Right lobe of liver (tissue), 6 donors: ENCODE results near the gene TBK1. TPM values are rescaled to one million over a fixed set of nuclear protein-coding genes. Genes with fewer than 3 reads are reported as not detected.
"Not testable (repeated sequence)": the region's sequence is repeated elsewhere in the genome, so short reads cannot be mapped to it uniquely, and the experiment has no call there.

Experiments used
- ATAC-seq, 4 donors: fragments of 200-7000 bp; cut with Tn5 transposase; one replicate each; pipeline ENCODE4 v1.9.1; 2020; ENCODE audit warnings: mild to moderate bottlenecking in 4 of 4, moderate library complexity in 4 of 4
- DNase-seq, 3 donors: peaks; one replicate each; pipeline ENCODE4 v3.0.0-alpha.2; 2020
- H3K27ac ChIP-seq, 3 donors: fragments of 200-600 bp; one replicate each; pipeline ENCODE4 v1.8.0; 2022
- H3K27me3 ChIP-seq, 2 donors: fragments of 200-600 bp; one replicate each; pipeline ENCODE4 v1.8.0; 2022
- H3K36me3 ChIP-seq, 4 donors: fragments of 200-600 bp; sonication (generic) in 1 of 4; one replicate each; pipeline versions ENCODE4 v1.5.1 to v1.8.0; 2017 to 2022; ENCODE audit warnings: control low read depth in 1 of 4
- H3K4me1 ChIP-seq, 4 donors: fragments of 200-600 bp; sonication (generic) in 1 of 4; one replicate each; pipeline versions ENCODE4 v1.5.1 to v1.8.0; 2017 to 2022; ENCODE audit warnings: control low read depth in 1 of 4
- H3K4me3 ChIP-seq, 3 donors: fragments of 200-600 bp; one replicate each; pipeline ENCODE4 v1.8.0; 2022
- H3K9me3 ChIP-seq, 4 donors: fragments of 200-600 bp; sonication (generic) in 1 of 4; one replicate each; pipeline versions ENCODE4 v1.5.1 to v1.8.0; 2017 to 2022; ENCODE audit warnings: control low read depth in 1 of 4
- POLR2A ChIP-seq: fragments of 450-650 bp; IDR thresholded peaks from one replicate; pipeline ENCODE4 v1.6.1; 2017; ENCODE audit warnings: antibody characterized with exemption, mild to moderate bottlenecking
- WGBS: methylation state at CpG from one replicate; pipeline ENCODE4 v1.1.6; 2018; ENCODE audit warnings: low coverage, low lambda C conversion rate; ENCODE audit not compliant: insufficient coverage; ENCODE audit errors: missing lambda C conversion rate; 5-methylcytosine and 5-hydroxymethylcytosine counted together
- intact Hi-C, 2 donors: fragments of 100-400 bp; cut with DNase I; formaldehyde crosslinking; loops; one replicate each; pipeline versions ENCODE4 v1.11.2 to v1.14.1; 2022
- total RNA-seq, 6 experiments: library from RNA; depleted of rRNA in 2 of 6; stranded (reverse); fragments of >200 nt in 2 of 6; fragmentation: NEBNext Ultra II Directional in 3 of 6; extraction: Animal tissue kit (Norgen Biotek cat#: 25700) in 3 of 6; gene quantifications; one replicate each; pipeline versions ENCODE4 v1.1.0 to v1.2.4, GENCODE V29; 2016 to 2023
- TF ChIP-seq, protein P1 (sequence below), 4 donors: fragments of 200-600 bp in 3 of 4; fragments of 450-650 bp in 1 of 4; IDR thresholded peaks; one replicate each; pipeline versions ENCODE4 v1.5.1 to v1.8.0; 2016 to 2022; ENCODE audit warnings: antibody characterized with exemption in 4 of 4, mild to moderate bottlenecking in 2 of 4
- donor health status: DM: no; HTN: yes; CAD: no.
- donor health status: DM: no; HTN: no; CAD: no.
- donor health status: DM: no; HTN: no; CAD: no.
- donor health status: DM: no; HTN: yes; CAD: no.
- donor health status: DM: no; HTN: yes; CAD: no.

TBK1 gene
- total RNA-seq, 6 experiments from 2014 or later = 9.0 to 21.8 (median 14.0) TPM

DNA sequence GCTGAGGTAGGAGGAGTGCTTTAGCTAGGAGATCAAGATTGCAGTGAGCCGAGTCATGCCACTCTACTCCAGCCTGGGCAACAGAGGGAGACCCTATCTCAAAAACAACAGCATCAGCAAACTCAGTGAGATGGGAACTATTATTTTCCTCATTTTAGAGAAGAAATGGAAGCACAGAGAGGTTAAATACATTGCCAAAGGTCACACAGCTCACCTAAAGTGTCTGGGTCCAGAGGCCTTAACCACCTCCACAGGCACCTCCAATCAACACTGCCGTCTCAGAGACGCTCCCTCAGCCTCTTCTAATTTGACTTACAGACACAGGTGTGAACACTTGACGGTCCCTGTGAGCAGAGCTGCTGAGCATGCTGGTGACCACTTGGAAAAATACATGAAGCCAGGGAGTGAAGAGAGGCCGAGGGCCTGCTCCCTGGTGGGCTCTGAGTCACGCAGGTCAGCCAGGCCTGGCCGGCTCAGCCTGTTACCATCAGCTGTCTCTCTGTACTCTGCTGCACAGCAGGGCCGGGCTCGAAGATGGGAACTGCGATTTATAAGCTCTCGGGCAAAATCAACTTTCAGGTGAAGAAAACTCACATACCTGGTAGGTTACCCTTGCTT is 80.9 kb downstream of the TBK1 start:
- Histone ChIP-seq H3K27me3 (no peaks in the 10 kb centered on the region), H3K9me3 (no peaks in the 10 kb centered on the region), H3K4me1 (no peaks in the 10 kb centered on the region), H3K27ac (no peak overlapping the region), H3K4me3 (no peak overlapping the region), H3K36me3 (no peaks in the 10 kb centered on the region)
- ATAC-seq (no peak), DNase-seq (no peak)
- intact Hi-C loops = no loop called here
- no peak for TF ChIP-seq POLR2A
- TF ChIP-seq, protein P1, sequence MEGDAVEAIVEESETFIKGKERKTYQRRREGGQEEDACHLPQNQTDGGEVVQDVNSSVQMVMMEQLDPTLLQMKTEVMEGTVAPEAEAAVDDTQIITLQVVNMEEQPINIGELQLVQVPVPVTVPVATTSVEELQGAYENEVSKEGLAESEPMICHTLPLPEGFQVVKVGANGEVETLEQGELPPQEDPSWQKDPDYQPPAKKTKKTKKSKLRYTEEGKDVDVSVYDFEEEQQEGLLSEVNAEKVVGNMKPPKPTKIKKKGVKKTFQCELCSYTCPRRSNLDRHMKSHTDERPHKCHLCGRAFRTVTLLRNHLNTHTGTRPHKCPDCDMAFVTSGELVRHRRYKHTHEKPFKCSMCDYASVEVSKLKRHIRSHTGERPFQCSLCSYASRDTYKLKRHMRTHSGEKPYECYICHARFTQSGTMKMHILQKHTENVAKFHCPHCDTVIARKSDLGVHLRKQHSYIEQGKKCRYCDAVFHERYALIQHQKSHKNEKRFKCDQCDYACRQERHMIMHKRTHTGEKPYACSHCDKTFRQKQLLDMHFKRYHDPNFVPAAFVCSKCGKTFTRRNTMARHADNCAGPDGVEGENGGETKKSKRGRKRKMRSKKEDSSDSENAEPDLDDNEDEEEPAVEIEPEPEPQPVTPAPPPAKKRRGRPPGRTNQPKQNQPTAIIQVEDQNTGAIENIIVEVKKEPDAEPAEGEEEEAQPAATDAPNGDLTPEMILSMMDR (IDR thresholded peaks at IDR 0.05) = no peak
- 80% methylated on average over 2 of the region's 11 CpGs for WGBS

DNA sequence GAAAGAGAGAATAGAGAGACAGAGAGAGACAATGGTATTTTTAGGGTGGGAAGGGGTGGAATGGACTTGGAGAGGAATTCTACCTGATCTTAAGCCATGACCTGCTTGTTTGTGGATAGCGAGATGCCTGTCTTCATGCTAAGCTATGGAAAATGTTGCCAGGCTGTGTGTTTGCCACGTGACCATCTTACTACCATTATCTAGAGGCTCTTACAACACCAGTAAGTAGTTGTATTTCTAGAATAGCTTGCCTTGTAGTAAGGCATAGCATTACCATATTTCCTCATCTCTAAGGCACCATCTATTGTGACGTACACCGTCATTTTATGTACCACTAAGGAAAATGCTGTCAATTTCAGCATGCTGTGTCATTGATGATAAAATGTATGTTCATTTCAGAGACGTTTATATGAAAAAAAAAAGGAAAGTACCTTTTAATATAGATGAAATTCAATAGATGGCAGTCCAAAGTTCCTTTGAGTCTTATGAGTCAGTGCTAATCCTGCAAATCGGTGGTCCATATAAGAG is 82.8 kb downstream of the TBK1 start:
- no peak overlapping the region for H3K4me3 ChIP-seq
- no peak overlapping the region for H3K27ac ChIP-seq
- intact Hi-C loops = no loop called here
- no peaks in the 10 kb centered on the region for H3K4me1 ChIP-seq
- WGBS = 72% methylated on average over 4 of the region's 6 CpGs
- H3K36me3 ChIP-seq = no peaks in the 10 kb centered on the region
- DNase-seq (no peak), ATAC-seq (no peak)
- H3K9me3 ChIP-seq = no peaks in the 10 kb centered on the region
- no peak for TF ChIP-seq POLR2A
- TF ChIP-seq, protein P1 (IDR thresholded peaks at IDR 0.05) = no peak
- H3K27me3 ChIP-seq = no peaks in the 10 kb centered on the region

DNA sequence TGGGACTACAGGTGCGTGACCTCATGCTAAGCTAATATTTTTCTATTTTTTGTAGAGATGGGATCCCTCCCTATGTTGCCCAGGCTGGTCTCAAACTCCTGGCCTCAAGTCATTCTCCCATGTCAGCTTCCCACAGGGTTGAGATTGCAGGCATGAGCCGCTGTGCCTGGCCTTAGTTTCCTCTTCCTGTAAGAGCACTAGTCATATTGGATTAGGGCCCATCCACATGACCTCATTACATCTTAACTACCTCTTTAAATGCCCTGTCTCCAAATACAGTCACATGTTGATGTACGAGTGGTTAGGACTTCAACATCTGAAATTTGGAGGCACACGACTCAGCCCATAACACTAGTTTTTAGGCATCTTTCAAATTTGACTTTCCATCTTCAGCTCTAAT is 86.2 kb downstream of the TBK1 start:
- H3K36me3 ChIP-seq = no peaks in the 10 kb centered on the region
- intact Hi-C loops = no loop called here

DNA sequence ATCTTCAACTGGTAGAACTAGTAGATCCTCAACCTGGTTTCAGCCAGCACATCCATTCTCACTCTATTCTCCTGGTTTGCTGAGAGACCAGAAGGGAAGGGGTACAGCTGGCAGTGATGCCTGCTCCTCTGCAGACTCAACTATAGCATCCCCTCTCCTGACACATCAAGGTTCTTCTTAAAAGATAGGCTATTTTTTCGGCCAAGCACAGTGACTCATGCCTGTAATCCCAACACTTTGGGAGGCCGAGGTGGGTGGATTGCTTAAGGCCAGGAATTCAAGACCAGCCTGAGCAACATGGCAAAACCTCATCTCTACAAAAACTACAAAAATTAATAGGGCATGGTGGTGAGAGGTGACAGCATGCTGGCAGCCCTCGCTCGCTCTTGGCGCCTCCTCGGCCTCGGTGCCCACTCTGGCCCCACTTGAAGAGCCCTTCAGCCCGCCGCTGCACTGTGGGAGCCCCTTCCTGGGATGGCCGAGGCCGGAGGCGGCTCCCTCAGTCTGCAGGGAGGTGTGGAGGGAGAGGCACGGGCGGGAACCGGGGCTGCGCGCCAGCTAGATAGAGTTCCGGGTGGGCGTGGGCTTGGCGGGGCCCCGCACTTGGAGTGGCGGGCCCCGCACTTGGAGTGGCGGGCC is 90.6 kb downstream of the TBK1 start:
- H3K27ac ChIP-seq, H3K27me3 ChIP-seq, intact Hi-C loops, H3K4me3 ChIP-seq, DNase-seq, H3K9me3 ChIP-seq, H3K4me1 ChIP-seq, H3K36me3 ChIP-seq, ATAC-seq: not testable (repeated sequence)
- 83% methylated on average over 2 of the region's 24 CpGs for WGBS

More for the DNA sequence above, 86.2 kb downstream of the TBK1 start:
- WGBS = 74% methylated on average over 4 of the region's 4 CpGs
- TF ChIP-seq, protein P1 (IDR thresholded peaks at IDR 0.05) = no peak
- TF ChIP-seq POLR2A = no peak
- Histone ChIP-seq H3K27ac (no peak overlapping the region), H3K27me3 (no peaks in the 10 kb centered on the region), H3K4me3 (no peak overlapping the region), H3K9me3 (no peaks in the 10 kb centered on the region), H3K4me1 (no peaks in the 10 kb centered on the region)
- ATAC-seq (no peak), DNase-seq (no peak)

DNA sequence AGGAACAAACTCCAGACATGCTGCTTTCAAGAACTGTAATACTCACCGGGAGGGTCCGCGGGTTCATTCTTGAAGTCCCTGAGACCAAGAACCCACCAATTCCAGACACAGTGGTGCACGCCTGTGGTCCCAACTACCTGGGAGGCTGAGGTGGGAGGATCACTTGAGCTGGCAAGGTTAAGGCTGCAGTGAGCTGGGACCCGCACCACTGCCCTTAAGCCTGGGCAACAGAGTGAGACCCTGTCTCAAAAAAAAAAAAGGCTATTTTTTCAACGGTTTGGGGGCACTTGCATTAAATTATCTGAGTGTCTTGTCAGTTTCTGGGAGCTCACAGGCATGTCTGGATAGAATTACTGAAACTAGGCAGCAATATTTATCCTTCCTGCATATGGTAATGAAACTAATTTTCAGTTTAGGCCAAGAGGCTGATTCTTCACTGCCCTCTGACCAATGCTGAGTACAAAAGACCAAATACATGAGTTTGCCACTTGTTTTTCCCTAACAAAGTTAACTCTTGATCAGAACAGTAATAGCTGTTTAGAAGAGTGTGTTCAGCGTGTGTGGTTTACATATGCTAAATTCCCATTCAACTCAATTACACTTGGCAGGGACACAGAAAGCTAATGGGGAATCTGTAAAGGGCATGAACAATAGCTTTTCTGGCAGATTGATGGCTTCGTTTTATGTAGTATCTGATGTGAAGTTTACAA is 92.6 kb downstream of the TBK1 start:
- 73% methylated on average over 7 of the region's 8 CpGs for WGBS
- intact Hi-C loops = loop anchor here in 1 of 2 donors (5.0 kb wide), 1 partner anchor 148 kb away; no protein-coding TSS in a partner anchor

More for the DNA sequence above, 92.6 kb downstream of the TBK1 start:
- ATAC-seq (no peak), DNase-seq (no peak)
- no peaks in the 10 kb centered on the region for H3K27me3 ChIP-seq
- no peaks in the 10 kb centered on the region for H3K36me3 ChIP-seq
- no peaks in the 10 kb centered on the region for H3K4me1 ChIP-seq
- H3K4me3 ChIP-seq = no peak overlapping the region
- H3K27ac ChIP-seq = no peak overlapping the region
- TF ChIP-seq POLR2A = no peak
- TF ChIP-seq, protein P1 (IDR thresholded peaks at IDR 0.05) = no peak
- H3K9me3 ChIP-seq = no peaks in the 10 kb centered on the region
